H9 (cell line): ENCODE measurements around the gene PADI4. TPM values are rescaled to one million over a fixed set of nuclear protein-coding genes. Genes with fewer than 3 reads are reported as not detected.
A peak's percentile ranks its signal among the peaks of the same experiment; 100 is the strongest.

Experiments used
- DNase-seq: peaks from one replicate; pipeline ENCODE4 v3.0.0-alpha.2; 2017
- H2AFZ ChIP-seq: one replicate; pipeline ENCODE4 v1.6.1; 2013; ENCODE audit warnings: mild to moderate bottlenecking, low read length, control low read depth, moderate library complexity
- H2AK5ac ChIP-seq: 2 replicates; pipeline ENCODE4 v1.6.1; 2013; ENCODE audit warnings: low read length, control low read depth, mixed read lengths; ENCODE audit not compliant: insufficient read length
- H2BK120ac ChIP-seq: one replicate; pipeline ENCODE4 v1.6.1; 2013; ENCODE audit warnings: low read depth, mild to moderate bottlenecking, low read length, control low read depth, inconsistent platforms; ENCODE audit not compliant: poor library complexity, severe bottlenecking
- H2BK12ac ChIP-seq: 2 replicates; pipeline ENCODE4 v1.6.1; 2013; ENCODE audit warnings: low read length, control low read depth, mixed read lengths, low read depth; ENCODE audit not compliant: insufficient read length
- H2BK15ac ChIP-seq: 2 replicates; pipeline ENCODE4 v1.6.1; 2013; ENCODE audit warnings: low read depth, low read length, control low read depth
- H2BK20ac ChIP-seq: one replicate; pipeline ENCODE4 v1.6.1; 2013; ENCODE audit warnings: low read depth, mild to moderate bottlenecking, low read length, control low read depth, inconsistent platforms; ENCODE audit not compliant: poor library complexity, severe bottlenecking
- H2BK5ac ChIP-seq: 2 replicates; pipeline ENCODE4 v1.6.1; 2013; ENCODE audit warnings: low read length, control low read depth, mixed read lengths; ENCODE audit not compliant: insufficient read length
- H3K14ac ChIP-seq: 2 replicates; pipeline ENCODE4 v1.6.1; 2013; ENCODE audit warnings: low read length, control low read depth; ENCODE audit not compliant: insufficient read depth
- H3K18ac ChIP-seq: 2 replicates; pipeline ENCODE4 v1.6.1; 2013; ENCODE audit warnings: low read depth, mild to moderate bottlenecking, mixed read lengths, low read length, control low read depth; ENCODE audit not compliant: insufficient read length
- H3K23ac ChIP-seq: 2 replicates; pipeline ENCODE4 v1.6.1; 2013; ENCODE audit warnings: low read length, control low read depth, mixed read lengths, low read depth; ENCODE audit not compliant: insufficient read length
- H3K23me2 ChIP-seq: 2 replicates; pipeline ENCODE4 v1.6.1; 2013; ENCODE audit warnings: low read depth, mild to moderate bottlenecking, mixed read lengths, low read length, control low read depth; ENCODE audit not compliant: insufficient read length, poor library complexity, severe bottlenecking
- H3K27ac ChIP-seq: 2 replicates; pipeline ENCODE4 v1.5.1; 2013; ENCODE audit warnings: low read length, control low read depth, mixed read lengths, low read depth; ENCODE audit not compliant: insufficient read length
- H3K27me3 ChIP-seq: 2 replicates; pipeline ENCODE4 v1.6.1; 2013; ENCODE audit warnings: low read length, control low read depth, inconsistent platforms; ENCODE audit not compliant: insufficient read depth
- H3K4ac ChIP-seq: 2 replicates; pipeline ENCODE4 v1.6.1; 2013; ENCODE audit warnings: low read depth, mild to moderate bottlenecking, control low read depth, inconsistent platforms, low read length, moderate library complexity
- H3K4me1 ChIP-seq: 2 replicates; pipeline ENCODE4 v1.6.1; 2013; ENCODE audit warnings: low read length, control low read depth, inconsistent platforms; ENCODE audit not compliant: insufficient read depth
- H3K4me2 ChIP-seq: 2 replicates; pipeline ENCODE4 v1.6.1; 2013; ENCODE audit warnings: low read length, control low read depth, mixed read lengths; ENCODE audit not compliant: insufficient read length, insufficient read depth
- H3K56ac ChIP-seq: 2 replicates; pipeline ENCODE4 v1.6.1; 2013; ENCODE audit warnings: low read depth, mild to moderate bottlenecking, mixed read lengths, low read length, control low read depth; ENCODE audit not compliant: insufficient read length
- H3K79me1 ChIP-seq: 2 replicates; pipeline ENCODE4 v1.6.1; 2013; ENCODE audit warnings: low read depth, mild to moderate bottlenecking, moderate library complexity, low read length, control low read depth, inconsistent platforms; ENCODE audit not compliant: insufficient read depth, poor library complexity, severe bottlenecking
- H3K79me2 ChIP-seq: 2 replicates; pipeline ENCODE4 v1.6.1; 2013; ENCODE audit warnings: low read length, control low read depth, inconsistent platforms; ENCODE audit not compliant: insufficient read depth
- H3K9ac ChIP-seq: 2 replicates; pipeline ENCODE4 v1.6.1; 2013; ENCODE audit warnings: low read length, control low read depth, mixed read lengths; ENCODE audit not compliant: insufficient read length; ENCODE audit errors: extremely low read depth
- H3K9me3 ChIP-seq: one replicate; pipeline ENCODE4 v1.6.1; 2013; ENCODE audit warnings: low read depth, low read length, inconsistent platforms; ENCODE audit not compliant: control insufficient read depth
- H3T11ph ChIP-seq: one replicate; pipeline ENCODE4 v1.6.1; 2013; ENCODE audit warnings: mild to moderate bottlenecking, low read length, control low read depth, inconsistent platforms
- H4K20me1 ChIP-seq: one replicate; pipeline ENCODE4 v1.6.1; 2013; ENCODE audit not compliant: control insufficient read depth, insufficient read length, insufficient read depth
- H4K5ac ChIP-seq: 2 replicates; pipeline ENCODE4 v1.6.1; 2013; ENCODE audit warnings: low read depth, mild to moderate bottlenecking, mixed read lengths, low read length, control low read depth; ENCODE audit not compliant: insufficient read length
- H4K8ac ChIP-seq: replicated peaks from 2 replicates; pipeline ENCODE4 v1.6.1; 2013; ENCODE audit warnings: low read length, control low read depth, mixed read lengths, low read depth; ENCODE audit not compliant: insufficient read length
- H4K91ac ChIP-seq: 2 replicates; pipeline ENCODE4 v1.6.1; 2013; ENCODE audit warnings: low read depth, mild to moderate bottlenecking, moderate library complexity, mixed read lengths, low read length, control low read depth; ENCODE audit not compliant: insufficient read length
- H3K27ac Mint-ChIP-seq, 3 experiments: 2 replicates in 2 of 3; 3 replicates in 1 of 3; pipeline ENCODE4 v1.8.0; 2020 to 2021; ENCODE audit warnings: mixed read lengths in 3 of 3, mild to moderate bottlenecking in 1 of 3, moderate library complexity in 1 of 3
- H3K27me3 Mint-ChIP-seq: 2 replicates; pipeline ENCODE4 v1.8.0; 2021; ENCODE audit warnings: low read depth, mild to moderate bottlenecking, moderate library complexity, mixed read lengths
- H3K36me3 Mint-ChIP-seq, 3 experiments: 2 replicates in 2 of 3; 3 replicates in 1 of 3; pipeline ENCODE4 v1.8.0; 2020 to 2021; ENCODE audit warnings: low read depth in 3 of 3, mixed read lengths in 3 of 3; ENCODE audit not compliant: insufficient read depth in 1 of 3
- H3K4me1 Mint-ChIP-seq, 2 experiments: 2 replicates each; pipeline ENCODE4 v1.8.0; 2020; ENCODE audit warnings: mixed read lengths in 2 of 2
- H3K4me3 Mint-ChIP-seq, 2 experiments: 2 replicates in 1 of 2; 3 replicates in 1 of 2; pipeline ENCODE4 v1.8.0; 2020 to 2021; ENCODE audit warnings: mild to moderate bottlenecking in 2 of 2, mixed read lengths in 2 of 2, moderate library complexity in 1 of 2
- H3K9me3 Mint-ChIP-seq, 2 experiments: 2 replicates in 1 of 2; 3 replicates in 1 of 2; pipeline ENCODE4 v1.8.0; 2020; ENCODE audit warnings: mild to moderate bottlenecking in 2 of 2, mixed read lengths in 2 of 2, moderate library complexity in 1 of 2
- WGBS: extraction: QIAGEN DNeasy Blood & Tissue Kit; methylation state at CpG from one replicate; pipeline ENCODE4 v1.1.7; 2013; ENCODE audit warnings: missing lambda C conversion rate, low lambda C conversion rate, mixed read lengths; ENCODE audit not compliant: insufficient read length; ENCODE audit errors: extremely low coverage; 5-methylcytosine and 5-hydroxymethylcytosine counted together
- total RNA-seq: library from RNA; stranded (reverse); gene quantifications from 2 replicates; pipeline ENCODE4 v1.2.1, GENCODE V29; 2021
- TF ChIP-seq, protein P1 (sequence below): fragments of 200-600 bp; sonication (generic); conservative IDR thresholded peaks from 3 replicates; pipeline ENCODE4 v1.8.0; 2021; ENCODE audit warnings: antibody characterized with exemption, mild to moderate bottlenecking

PADI4 gene
- total RNA-seq, 1 experiment from 2014 or later, result 0.13 TPM

DNA sequence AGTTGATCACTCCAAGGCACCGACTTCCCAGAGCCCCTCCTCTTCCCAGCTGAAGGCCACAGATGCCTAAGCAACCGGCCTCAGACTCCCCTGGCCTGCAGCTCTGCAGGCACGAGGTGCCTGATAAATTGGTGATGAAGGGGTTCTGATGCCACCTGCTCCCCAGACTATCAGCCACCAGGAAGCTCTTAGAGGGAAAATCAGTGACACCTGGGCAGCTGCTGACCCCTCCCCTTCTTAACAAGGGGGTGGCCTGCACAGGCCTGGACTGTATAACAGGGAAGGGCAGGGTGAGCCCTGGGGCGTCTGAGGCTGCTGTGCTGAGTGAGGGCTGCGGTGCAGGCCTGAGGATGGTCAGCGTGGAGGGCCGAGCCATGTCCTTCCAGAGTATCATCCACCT, 63.9 kb downstream of the PADI4 start, which contains the start of gene PADI6:
Gene PADI6, plus strand, starts transcription at position 301 of the 400 bp plus-strand sequence. Its CDS starts 50 bp downstream, at position 351.
- H3K27me3 Mint-ChIP-seq, result peaks cover 11% of the 10 kb centered on the region
- H3K9me3 Mint-ChIP-seq, result no peaks in the 10 kb centered on the region
- no peak within 1 kb of the TSS for H3K23ac ChIP-seq
- H2BK120ac ChIP-seq, result no peak within 1 kb of the TSS
- no peaks in the 10 kb centered on the region for H3K36me3 Mint-ChIP-seq
- H2AFZ ChIP-seq, result no peak within 1 kb of the TSS
- H3K27me3 ChIP-seq, result no peaks in the 10 kb centered on the region
- no peak within 1 kb of the TSS for H4K8ac ChIP-seq
- no peak within 1 kb of the TSS for H3K4ac ChIP-seq
- no peak within 1 kb of the TSS for H2BK15ac ChIP-seq
- no peak within 1 kb of the TSS for H4K5ac ChIP-seq
- no peak within 1 kb of the TSS for H2BK5ac ChIP-seq
- H3K4me1 Mint-ChIP-seq, result peaks cover 26% of the 10 kb centered on the region in 2 experiments
- no peak within 1 kb of the TSS for H4K91ac ChIP-seq
- H3K4me3 Mint-ChIP-seq, result no peak within 1 kb of the TSS
- H3K27ac Mint-ChIP-seq, result peak within 1 kb of the TSS in 1 of 3 experiments; percentile 95; a peak in 2 of 7 replicates
- H3K9me3 ChIP-seq, result no peaks in the 10 kb centered on the region
- H3K9ac ChIP-seq, result no peak within 1 kb of the TSS
- H3K27ac ChIP-seq, result no peak within 1 kb of the TSS
- H3K14ac ChIP-seq, result no peak within 1 kb of the TSS; the same call in 1 of the 2 replicates
- no peaks in the 10 kb centered on the region for H4K20me1 ChIP-seq
- H2BK20ac ChIP-seq, result no peak within 1 kb of the TSS
- no peak within 1 kb of the TSS for H3T11ph ChIP-seq
- no peak for DNase-seq
- H2AK5ac ChIP-seq, result no peak within 1 kb of the TSS
- no CpG with 5 or more reads among the region's 7 CpGs for WGBS
- no peak within 1 kb of the TSS for H3K4me2 ChIP-seq
- H3K23me2 ChIP-seq, result no peaks in the 10 kb centered on the region
- no peak within 1 kb of the TSS for H2BK12ac ChIP-seq
- H3K18ac ChIP-seq, result no peak within 1 kb of the TSS
- H3K79me1 ChIP-seq, result no peaks in the 10 kb centered on the region
- no peaks in the 10 kb centered on the region for H3K4me1 ChIP-seq
- no peak within 1 kb of the TSS for H3K56ac ChIP-seq
- H3K79me2 ChIP-seq, result no peaks in the 10 kb centered on the region
- TF ChIP-seq, protein P1, sequence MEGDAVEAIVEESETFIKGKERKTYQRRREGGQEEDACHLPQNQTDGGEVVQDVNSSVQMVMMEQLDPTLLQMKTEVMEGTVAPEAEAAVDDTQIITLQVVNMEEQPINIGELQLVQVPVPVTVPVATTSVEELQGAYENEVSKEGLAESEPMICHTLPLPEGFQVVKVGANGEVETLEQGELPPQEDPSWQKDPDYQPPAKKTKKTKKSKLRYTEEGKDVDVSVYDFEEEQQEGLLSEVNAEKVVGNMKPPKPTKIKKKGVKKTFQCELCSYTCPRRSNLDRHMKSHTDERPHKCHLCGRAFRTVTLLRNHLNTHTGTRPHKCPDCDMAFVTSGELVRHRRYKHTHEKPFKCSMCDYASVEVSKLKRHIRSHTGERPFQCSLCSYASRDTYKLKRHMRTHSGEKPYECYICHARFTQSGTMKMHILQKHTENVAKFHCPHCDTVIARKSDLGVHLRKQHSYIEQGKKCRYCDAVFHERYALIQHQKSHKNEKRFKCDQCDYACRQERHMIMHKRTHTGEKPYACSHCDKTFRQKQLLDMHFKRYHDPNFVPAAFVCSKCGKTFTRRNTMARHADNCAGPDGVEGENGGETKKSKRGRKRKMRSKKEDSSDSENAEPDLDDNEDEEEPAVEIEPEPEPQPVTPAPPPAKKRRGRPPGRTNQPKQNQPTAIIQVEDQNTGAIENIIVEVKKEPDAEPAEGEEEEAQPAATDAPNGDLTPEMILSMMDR, result no peak
